Gastrocnemius medialis (tissue), 4 donors: Measurements from ENCODE around the gene KRTAP4-12. TPM values are rescaled to one million over a fixed set of nuclear protein-coding genes. Genes with fewer than 3 reads are reported as not detected.
"Not testable (repeated sequence)": the region's sequence is repeated elsewhere in the genome, so short reads cannot be mapped to it uniquely, and the experiment has no call there.

Experiments used
- ATAC-seq, 2 donors: fragments of 150-250 bp; one replicate each; pipeline ENCODE4 v1.9.1; 2016
- DNase-seq, 2 donors: peaks; one replicate each; pipeline ENCODE4 v3.0.0-alpha.2; 2019
- H3K27ac ChIP-seq, 4 donors: fragments of 200-600 bp; sonication (generic); 1 replicate in 1 of 4; 2 replicates in 3 of 4; pipeline ENCODE4 v1.5.1; 2016 to 2018; ENCODE audit warnings: mild to moderate bottlenecking in 2 of 4, moderate library complexity in 1 of 4
- H3K27me3 ChIP-seq, 3 donors: fragments of 200-600 bp; sonication (generic) in 2 of 3; 1 replicate in 1 of 3; 2 replicates in 2 of 3; pipeline versions ENCODE4 v1.5.1 to v1.6.0; 2016 to 2019; ENCODE audit warnings: mild to moderate bottlenecking in 1 of 3, moderate library complexity in 1 of 3
- H3K36me3 ChIP-seq, 2 donors: fragments of 200-600 bp; sonication (generic) in 1 of 2; one replicate each; pipeline ENCODE4 v1.5.1; 2017 to 2018
- H3K4me1 ChIP-seq, 2 donors: fragments of 200-600 bp; sonication (generic) in 1 of 2; one replicate each; pipeline ENCODE4 v1.5.1; 2016 to 2017; ENCODE audit warnings: mild to moderate bottlenecking in 2 of 2
- H3K4me3 ChIP-seq, 4 donors: fragments of 200-600 bp; sonication (generic) in 3 of 4; 1 replicate in 1 of 4; 2 replicates in 3 of 4; pipeline ENCODE4 v1.5.1; 2016 to 2019; ENCODE audit warnings: mild to moderate bottlenecking in 2 of 4
- H3K9me3 ChIP-seq, 3 donors: fragments of 200-600 bp; sonication (generic) in 2 of 3; 1 replicate in 1 of 3; 2 replicates in 2 of 3; pipeline ENCODE4 v1.5.1; 2016 to 2019
- CTCF ChIP-seq, 5 experiments: fragments of 450-650 bp in 3 of 5; fragments of 200-600 bp in 2 of 5; sonication (generic) in 2 of 5; IDR thresholded peaks in 4 of 5; conservative IDR thresholded peaks in 1 of 5; 1 replicate in 4 of 5; 2 replicates in 1 of 5; pipeline ENCODE4 v1.5.1; 2016 to 2019; ENCODE audit warnings: antibody characterized with exemption in 5 of 5, mild to moderate bottlenecking in 3 of 5, moderate library complexity in 3 of 5
- POLR2A ChIP-seq, 2 donors: fragments of 450-650 bp; IDR thresholded peaks; one replicate each; pipeline ENCODE4 v1.6.1; 2017; ENCODE audit warnings: antibody characterized with exemption in 2 of 2, mild to moderate bottlenecking in 2 of 2, moderate library complexity in 2 of 2
- in situ Hi-C, 4 donors: fragments of 200-750 bp; cut with MboI; loops; one replicate each; pipeline versions ENCODE4 v1.15.0 to v1.8.0; 2017; ENCODE audit warnings: low sequenced_read_pairs in 4 of 4
- intact Hi-C: fragments of 100-400 bp; cut with DNase I; formaldehyde crosslinking; loops from one replicate; pipeline ENCODE4 v1.15.1; 2023; ENCODE audit warnings: low total_unique reads
- total RNA-seq, 4 donors: library from RNA; depleted of rRNA; stranded (reverse); fragments of >200 nt; gene quantifications; one replicate each; pipeline versions ENCODE4 v1.1.0 to v1.2.3, GENCODE V29; 2016

Gene KRTAP4-12
- total RNA-seq, 4 donors from 2014 or later, result not detected

- intact Hi-C loops, result no loop called here
- Histone ChIP-seq H3K4me3 (no peak within 1 kb of the TSS), H3K9me3 (no peaks in the 10 kb centered on the region), H3K36me3 (no peaks in the 10 kb centered on the region), H3K4me1 (no peaks in the 10 kb centered on the region), H3K27ac (no peak within 1 kb of the TSS), H3K27me3 (peaks cover 3 to 8% (median 4%) of the 10 kb centered on the region in 3 donors)
- TF ChIP-seq POLR2A (IDR thresholded peaks at IDR 0.05), result no peak
- no peak for TF ChIP-seq CTCF (IDR thresholded peaks at IDR 0.05 in 4 of 5, conservative IDR thresholded peaks at IDR 0.05 in 1 of 5)
- in situ Hi-C loops, result loop anchor here in 1 of 4 donors (25.0 kb wide), 1 partner anchor 102 kb away; the partner anchor contains the start of genes KRTAP9-6 and KRTAP9-9
- no peak for ATAC-seq
- DNase-seq, result no peak
Measured at GRCh38 chr17:41160648-41161047, 36.7 kb upstream of the KRTAP4-12 start, which contains the start of gene KRTAP4-4. Gene KRTAP4-4, minus strand, starts transcription at chr17:41160748. Its CDS starts 57 bp downstream, at chr17:41160691.

GRCh38 chr17:41160190-41160589, 36.2 kb upstream of the KRTAP4-12 start:
- H3K9me3 ChIP-seq, H3K27me3 ChIP-seq, ATAC-seq, H3K27ac ChIP-seq, H3K4me1 ChIP-seq, DNase-seq, intact Hi-C loops, H3K4me3 ChIP-seq, H3K36me3 ChIP-seq: not testable (repeated sequence)
- in situ Hi-C loops, result loop anchor here in 1 of 4 donors (25.0 kb wide), 1 partner anchor 102 kb away; the partner anchor contains the start of genes KRTAP9-6 and KRTAP9-9

- Histone ChIP-seq H3K4me1 (no peaks in the 10 kb centered on the region), H3K4me3 (no peak overlapping the region), H3K27ac (no peak overlapping the region), H3K9me3 (no peaks in the 10 kb centered on the region), H3K36me3 (no peaks in the 10 kb centered on the region), H3K27me3 (peaks cover 6 to 8% (median 8%) of the 10 kb centered on the region in 3 donors)
- TF ChIP-seq POLR2A (IDR thresholded peaks at IDR 0.05) (no peak), CTCF (IDR thresholded peaks at IDR 0.05 in 4 of 5, conservative IDR thresholded peaks at IDR 0.05 in 1 of 5) (no peak)
- no peak for DNase-seq
- intact Hi-C loops, result no loop called here
- in situ Hi-C loops, result loop anchor here in 1 of 4 donors (25.0 kb wide), 1 partner anchor 108 kb away; the partner anchor contains the start of genes KRTAP9-6 and KRTAP9-9
- ATAC-seq, result no peak
Measured at GRCh38 chr17:41153856-41154255, 29.9 kb upstream of the KRTAP4-12 start.

GRCh38 chr17:41151525-41151924, 27.5 kb upstream of the KRTAP4-12 start:
- TF ChIP-seq CTCF (IDR thresholded peaks at IDR 0.05 in 4 of 5, conservative IDR thresholded peaks at IDR 0.05 in 1 of 5) (no peak), POLR2A (IDR thresholded peaks at IDR 0.05) (no peak)
- intact Hi-C loops (no loop called here), in situ Hi-C loops (loop anchor here in 1 of 4 donors (25.0 kb wide), 1 partner anchor 111 kb away; the partner anchor contains the start of genes KRTAP9-6 and KRTAP9-9)
- ATAC-seq (no peak), DNase-seq (no peak)
- Histone ChIP-seq H3K4me1 (no peaks in the 10 kb centered on the region), H3K9me3 (no peaks in the 10 kb centered on the region), H3K27me3 (peaks cover 0 to 8% (median 3%) of the 10 kb centered on the region in 3 donors), H3K4me3 (no peak overlapping the region), H3K36me3 (no peaks in the 10 kb centered on the region), H3K27ac (no peak overlapping the region)

- Histone ChIP-seq H3K27ac (no peak overlapping the region), H3K36me3 (no peaks in the 10 kb centered on the region), H3K4me3 (no peak overlapping the region), H3K27me3 (peaks cover 0 to 4% (median 3%) of the 10 kb centered on the region in 3 donors), H3K9me3 (no peaks in the 10 kb centered on the region), H3K4me1 (no peaks in the 10 kb centered on the region)
- intact Hi-C loops, result no loop called here
- DNase-seq, result no peak
- TF ChIP-seq POLR2A (IDR thresholded peaks at IDR 0.05) (no peak), CTCF (IDR thresholded peaks at IDR 0.05 in 4 of 5, conservative IDR thresholded peaks at IDR 0.05 in 1 of 5) (no peak)
- ATAC-seq, result no peak
- in situ Hi-C loops, result loop anchor here in 1 of 4 donors (25.0 kb wide), 1 partner anchor 112 kb away; the partner anchor contains the start of genes KRTAP9-6 and KRTAP9-9
Measured at GRCh38 chr17:41150026-41150425, 26.0 kb upstream of the KRTAP4-12 start.
